ENCODE measurements around the gene DPH3. TPM values are rescaled to one million over a fixed set of nuclear protein-coding genes. Genes with fewer than 3 reads are reported as not detected.

DPH3 gene
- total and polyA plus RNA-seq, 2 experiments from 2014 or later: 15.3 to 84.3 TPM

DNA sequence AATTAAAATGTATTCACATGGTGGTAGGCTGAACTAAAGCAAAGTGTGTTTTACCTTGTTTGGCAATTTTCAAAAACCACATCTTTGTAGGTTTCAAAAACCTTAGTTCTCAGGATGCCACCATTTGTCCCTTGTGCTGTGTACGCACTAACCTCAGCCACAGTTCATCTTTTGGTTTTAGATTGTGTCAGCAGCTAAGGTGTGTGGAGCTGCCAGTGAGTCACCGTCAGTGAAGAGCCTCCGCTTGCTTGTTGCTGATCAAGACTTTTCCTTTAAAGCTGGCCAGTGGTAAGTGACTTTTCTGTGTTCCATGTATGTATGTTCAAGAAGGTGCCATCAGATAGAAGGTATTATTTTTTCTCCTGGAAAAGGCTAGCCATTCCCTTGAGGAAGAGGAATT lies 21.4 kb upstream of the DPH3 start (continued):
- TF ChIP-seq EZH2phosphoT487 (IDR thresholded peaks at IDR 0.05; ENCODE audit: unreplicated experiment) (no peak), CREB1 (CRISPR knock-in tag; IDR thresholded peaks at IDR 0.05; ENCODE audit: low read depth) (no peak), STAT1 (IDR thresholded peaks at IDR 0.05; ENCODE audit: unreplicated experiment) (no peak), ZNF114 (CRISPR knock-in tag; IDR thresholded peaks at IDR 0.05) (no peak)
- TF ChIP-seq, protein P1, sequence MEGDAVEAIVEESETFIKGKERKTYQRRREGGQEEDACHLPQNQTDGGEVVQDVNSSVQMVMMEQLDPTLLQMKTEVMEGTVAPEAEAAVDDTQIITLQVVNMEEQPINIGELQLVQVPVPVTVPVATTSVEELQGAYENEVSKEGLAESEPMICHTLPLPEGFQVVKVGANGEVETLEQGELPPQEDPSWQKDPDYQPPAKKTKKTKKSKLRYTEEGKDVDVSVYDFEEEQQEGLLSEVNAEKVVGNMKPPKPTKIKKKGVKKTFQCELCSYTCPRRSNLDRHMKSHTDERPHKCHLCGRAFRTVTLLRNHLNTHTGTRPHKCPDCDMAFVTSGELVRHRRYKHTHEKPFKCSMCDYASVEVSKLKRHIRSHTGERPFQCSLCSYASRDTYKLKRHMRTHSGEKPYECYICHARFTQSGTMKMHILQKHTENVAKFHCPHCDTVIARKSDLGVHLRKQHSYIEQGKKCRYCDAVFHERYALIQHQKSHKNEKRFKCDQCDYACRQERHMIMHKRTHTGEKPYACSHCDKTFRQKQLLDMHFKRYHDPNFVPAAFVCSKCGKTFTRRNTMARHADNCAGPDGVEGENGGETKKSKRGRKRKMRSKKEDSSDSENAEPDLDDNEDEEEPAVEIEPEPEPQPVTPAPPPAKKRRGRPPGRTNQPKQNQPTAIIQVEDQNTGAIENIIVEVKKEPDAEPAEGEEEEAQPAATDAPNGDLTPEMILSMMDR (conservative IDR thresholded peaks at IDR 0.05; ENCODE audit: low read depth in 2 of 2): no peak
- TF ChIP-seq, protein P2, sequence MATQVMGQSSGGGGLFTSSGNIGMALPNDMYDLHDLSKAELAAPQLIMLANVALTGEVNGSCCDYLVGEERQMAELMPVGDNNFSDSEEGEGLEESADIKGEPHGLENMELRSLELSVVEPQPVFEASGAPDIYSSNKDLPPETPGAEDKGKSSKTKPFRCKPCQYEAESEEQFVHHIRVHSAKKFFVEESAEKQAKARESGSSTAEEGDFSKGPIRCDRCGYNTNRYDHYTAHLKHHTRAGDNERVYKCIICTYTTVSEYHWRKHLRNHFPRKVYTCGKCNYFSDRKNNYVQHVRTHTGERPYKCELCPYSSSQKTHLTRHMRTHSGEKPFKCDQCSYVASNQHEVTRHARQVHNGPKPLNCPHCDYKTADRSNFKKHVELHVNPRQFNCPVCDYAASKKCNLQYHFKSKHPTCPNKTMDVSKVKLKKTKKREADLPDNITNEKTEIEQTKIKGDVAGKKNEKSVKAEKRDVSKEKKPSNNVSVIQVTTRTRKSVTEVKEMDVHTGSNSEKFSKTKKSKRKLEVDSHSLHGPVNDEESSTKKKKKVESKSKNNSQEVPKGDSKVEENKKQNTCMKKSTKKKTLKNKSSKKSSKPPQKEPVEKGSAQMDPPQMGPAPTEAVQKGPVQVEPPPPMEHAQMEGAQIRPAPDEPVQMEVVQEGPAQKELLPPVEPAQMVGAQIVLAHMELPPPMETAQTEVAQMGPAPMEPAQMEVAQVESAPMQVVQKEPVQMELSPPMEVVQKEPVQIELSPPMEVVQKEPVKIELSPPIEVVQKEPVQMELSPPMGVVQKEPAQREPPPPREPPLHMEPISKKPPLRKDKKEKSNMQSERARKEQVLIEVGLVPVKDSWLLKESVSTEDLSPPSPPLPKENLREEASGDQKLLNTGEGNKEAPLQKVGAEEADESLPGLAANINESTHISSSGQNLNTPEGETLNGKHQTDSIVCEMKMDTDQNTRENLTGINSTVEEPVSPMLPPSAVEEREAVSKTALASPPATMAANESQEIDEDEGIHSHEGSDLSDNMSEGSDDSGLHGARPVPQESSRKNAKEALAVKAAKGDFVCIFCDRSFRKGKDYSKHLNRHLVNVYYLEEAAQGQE (IDR thresholded peaks at IDR 0.05; ENCODE audit: unreplicated experiment): no peak

DNA sequence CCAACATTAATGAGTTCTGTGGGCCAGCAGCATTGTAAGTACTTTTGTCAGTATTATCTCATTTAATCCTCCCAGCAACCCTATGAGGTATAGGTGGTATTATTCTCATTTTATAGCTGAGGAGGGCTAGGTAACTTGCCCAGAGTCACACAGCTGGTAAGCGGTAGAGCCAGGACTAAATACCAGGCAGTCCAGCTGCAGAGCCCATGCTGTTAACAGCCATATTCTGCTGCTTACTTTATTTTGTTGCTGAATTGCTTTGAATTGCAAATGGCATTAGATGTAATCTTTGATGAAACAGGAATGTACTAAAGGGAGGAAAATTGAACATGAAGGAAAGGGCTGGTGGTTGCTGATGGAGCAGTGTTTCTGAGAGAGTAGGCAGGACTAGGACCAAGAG lies 19.9 kb upstream of the DPH3 start:
- no peak overlapping the region for H3K4me3 ChIP-seq
- no peaks in the 10 kb centered on the region for H3K9me2 ChIP-seq (ENCODE audit: insufficient read depth)
- no peak overlapping the region; the same call in 1 of the 2 replicates for H3K27ac Mint-ChIP-seq
- TF ChIP-seq, protein P2 (IDR thresholded peaks at IDR 0.05; ENCODE audit: unreplicated experiment): no peak
- TF ChIP-seq CREB1 (CRISPR knock-in tag; IDR thresholded peaks at IDR 0.05; ENCODE audit: low read depth) (no peak), NANOG (IDR thresholded peaks at IDR 0.05; ENCODE audit: borderline replicate concordance) (no peak), POLR2AphosphoS5 (IDR thresholded peaks at IDR 0.05; ENCODE audit: low read depth) (no peak), JUNB (IDR thresholded peaks at IDR 0.05; ENCODE audit: unreplicated experiment) (no peak), EZH2 (IDR thresholded peaks at IDR 0.05; ENCODE audit: low read depth, unreplicated experiment) (no peak), ZNF114 (CRISPR knock-in tag; IDR thresholded peaks at IDR 0.05) (no peak)
- TF ChIP-seq, protein P1 (conservative IDR thresholded peaks at IDR 0.05; ENCODE audit: low read depth in 2 of 2): no peak
- TF ChIP-seq, protein P3, sequence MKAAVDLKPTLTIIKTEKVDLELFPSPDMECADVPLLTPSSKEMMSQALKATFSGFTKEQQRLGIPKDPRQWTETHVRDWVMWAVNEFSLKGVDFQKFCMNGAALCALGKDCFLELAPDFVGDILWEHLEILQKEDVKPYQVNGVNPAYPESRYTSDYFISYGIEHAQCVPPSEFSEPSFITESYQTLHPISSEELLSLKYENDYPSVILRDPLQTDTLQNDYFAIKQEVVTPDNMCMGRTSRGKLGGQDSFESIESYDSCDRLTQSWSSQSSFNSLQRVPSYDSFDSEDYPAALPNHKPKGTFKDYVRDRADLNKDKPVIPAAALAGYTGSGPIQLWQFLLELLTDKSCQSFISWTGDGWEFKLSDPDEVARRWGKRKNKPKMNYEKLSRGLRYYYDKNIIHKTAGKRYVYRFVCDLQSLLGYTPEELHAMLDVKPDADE (IDR thresholded peaks at IDR 0.05): no peak
- H4K20me1 ChIP-seq (replicated peaks; ENCODE audit: insufficient read depth): no peaks in the 10 kb centered on the region; the same call in 1 of the 2 replicates
- 0 out of 2 replicates have a peak overlapping the region, but pooled peaks have one; percentile 64 for H3K27ac ChIP-seq (ENCODE audit: low read depth)
- H3K79me2 ChIP-seq (replicated peaks; ENCODE audit: insufficient read depth): no peaks in the 10 kb centered on the region
- no peaks in the 10 kb centered on the region for H3K9me3 Mint-ChIP-seq
- H3K4me1 ChIP-seq (ENCODE audit: insufficient read depth): no peaks in the 10 kb centered on the region
- DNase-seq (ENCODE audit: low spot score): no peak
- H3F3A ChIP-seq (replicated peaks; ENCODE audit: low read depth): no peaks in the 10 kb centered on the region
- H3K36me3 ChIP-seq (ENCODE audit: insufficient read depth): peaks cover 11% of the 10 kb centered on the region; the same call in 1 of the 2 replicates
- no peak overlapping the region for H2AFZ ChIP-seq
- H3K4me2 ChIP-seq: no peak overlapping the region
- ATAC-seq: no peak
- H3K27me3 ChIP-seq (ENCODE audit: insufficient read depth): no peaks in the 10 kb centered on the region
- peaks cover 13% of the 10 kb centered on the region; the same call in 2 of the 3 replicates for H3K36me3 Mint-ChIP-seq (ENCODE audit: low read depth)
- H3K27me3 Mint-ChIP-seq (ENCODE audit: insufficient read depth, low read depth, poor library complexity): no peaks in the 10 kb centered on the region
- no peaks in the 10 kb centered on the region for H3K4me1 Mint-ChIP-seq
- no peak overlapping the region for H3K4me3 Mint-ChIP-seq
